ACHN (cell line): ENCODE measurements around the gene DBH.
"Not testable (repeated sequence)": the region's sequence is repeated elsewhere in the genome, so short reads cannot be mapped to it uniquely, and the experiment has no call there.

Source experiments
- DNase-seq: peaks from one replicate; pipeline ENCODE4 v3.0.0-alpha.2; 2015
- in situ Hi-C: cut with HindIII; loops from 2 replicates; pipeline ENCODE4 v1.10.0; 2017; ENCODE audit warnings: low sequenced_read_pairs, low pct_ligation_motif_present, low pct_unique_long_range_greater_than_20kb

DBH gene

DNA sequence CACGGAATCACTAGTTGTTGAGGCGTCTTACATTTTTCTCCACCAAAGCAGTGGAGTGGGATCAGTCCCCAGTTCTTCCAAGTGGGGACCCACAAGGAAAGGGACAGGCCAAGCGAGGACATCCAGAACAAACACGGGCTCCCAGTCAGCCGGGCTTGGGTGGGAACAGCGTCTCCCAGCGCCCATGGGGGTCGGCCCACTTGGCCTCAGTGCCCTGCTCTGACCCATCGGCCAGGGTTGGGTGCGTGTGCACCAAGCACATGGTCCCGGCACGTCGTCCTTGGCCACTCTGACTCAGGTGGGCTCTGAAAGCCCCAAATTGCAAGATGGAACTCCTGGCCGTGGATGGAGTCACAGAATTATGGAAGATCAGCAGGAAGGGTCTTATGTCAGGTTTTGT, 37.9 kb downstream of the DBH start:
- in situ Hi-C loops = no loop called here
- DNase-seq = no peak

DNA sequence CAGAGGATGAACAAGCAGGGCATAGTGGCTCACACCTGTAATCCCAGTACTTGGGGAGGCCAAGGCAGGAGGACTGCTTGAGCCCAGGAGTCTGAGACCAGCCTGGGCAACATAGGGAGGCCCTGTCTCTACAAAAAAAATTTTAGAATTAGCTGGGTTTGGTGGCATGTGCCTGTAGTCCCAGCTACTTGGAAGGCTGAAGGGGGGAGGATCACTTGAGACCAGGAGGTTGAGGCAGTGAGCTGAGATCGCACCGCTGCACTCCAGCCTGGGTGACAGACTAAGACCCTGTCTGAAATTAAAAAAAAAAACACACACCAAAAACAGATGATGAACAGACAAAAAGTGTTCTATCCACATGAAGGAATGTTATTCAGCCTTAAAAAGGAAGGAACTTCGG, 39.6 kb downstream of the DBH start:
- DNase-seq, in situ Hi-C loops: not testable (repeated sequence)

DNA sequence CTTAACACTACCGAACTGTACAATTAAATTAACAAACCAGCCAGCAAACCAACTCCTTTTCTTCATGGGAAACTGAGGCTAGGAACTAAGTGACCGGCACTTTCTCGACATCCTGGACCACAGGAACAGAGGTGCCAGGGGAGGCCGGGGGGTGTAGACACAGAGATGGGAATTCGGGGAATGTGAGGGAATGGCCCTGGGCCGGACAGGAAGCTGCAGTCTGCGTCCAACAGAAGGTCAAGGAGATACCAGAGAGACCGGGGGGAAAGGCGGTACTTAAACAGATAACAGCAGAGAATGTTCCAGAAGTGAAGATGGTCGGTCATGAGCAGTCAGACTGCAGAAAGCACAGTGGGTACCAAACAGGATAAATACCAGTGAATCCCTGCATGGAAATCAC, 40.3 kb downstream of the DBH start:
- in situ Hi-C loops = no loop called here

DNA sequence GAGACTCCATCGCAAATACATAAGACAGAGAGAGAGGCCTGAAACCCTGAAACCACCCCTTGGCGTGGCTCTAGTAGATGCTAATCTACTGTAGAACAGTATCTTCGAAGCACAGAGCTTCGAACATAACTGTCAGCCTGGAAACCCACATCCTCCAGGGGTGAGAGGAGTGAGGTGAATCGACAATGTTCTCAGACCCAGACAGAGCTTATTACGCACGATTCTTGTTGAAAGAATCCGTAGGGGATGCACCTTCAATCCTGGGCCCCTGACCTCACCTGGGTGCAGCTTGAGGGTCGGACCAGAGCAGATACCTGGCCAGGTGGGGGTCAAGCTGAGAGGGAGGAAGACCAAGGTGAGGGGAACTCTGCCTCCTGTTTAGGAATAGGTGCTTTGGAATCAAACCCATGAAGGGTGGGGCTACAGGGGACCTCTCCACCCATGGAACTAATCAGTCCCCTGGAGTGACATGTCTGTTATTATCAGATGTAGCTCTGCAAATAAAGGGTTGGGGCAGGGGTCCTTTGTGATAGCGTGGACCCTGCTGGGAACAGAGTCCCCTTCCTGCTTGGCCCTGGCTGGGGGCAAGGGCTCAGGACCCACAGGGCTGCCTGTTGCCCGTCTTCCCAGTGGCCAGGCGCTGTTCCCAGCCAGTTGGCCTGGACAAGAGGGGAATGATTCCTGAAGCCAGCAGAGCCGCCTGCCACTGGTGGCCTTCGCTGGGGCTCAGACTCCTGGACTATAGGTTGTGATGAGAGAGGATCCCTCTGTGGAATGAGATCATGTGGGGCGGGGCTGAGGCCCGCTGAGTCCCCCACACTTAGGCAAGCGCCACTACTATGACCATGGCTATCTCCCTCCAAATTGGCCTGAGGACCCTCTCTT, 41.2 kb downstream of the DBH start:
- in situ Hi-C loops = no loop called here
- DNase-seq = no peak

More for the DNA sequence above, 40.3 kb downstream of the DBH start:
- no peak for DNase-seq

DNA sequence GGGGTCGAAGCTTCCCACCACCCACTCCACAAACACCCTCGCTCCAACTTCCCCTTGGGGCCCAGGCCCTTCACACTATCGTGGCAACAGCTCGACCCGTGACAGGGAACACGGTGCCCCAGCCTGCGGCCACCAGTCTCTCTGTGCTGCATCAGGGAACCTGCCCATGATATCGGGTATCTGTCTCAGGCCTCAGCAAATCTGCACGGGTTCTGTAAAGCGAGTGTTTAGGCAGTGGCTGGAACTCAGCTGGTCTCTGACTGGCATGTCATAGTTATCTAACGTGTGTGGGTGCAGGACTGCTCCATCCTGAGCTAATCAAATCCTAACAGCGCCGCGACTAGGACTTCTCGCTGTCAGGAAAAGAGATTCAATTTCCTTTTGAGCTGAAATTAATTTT, 42.9 kb downstream of the DBH start:
- no peak for DNase-seq

DNA sequence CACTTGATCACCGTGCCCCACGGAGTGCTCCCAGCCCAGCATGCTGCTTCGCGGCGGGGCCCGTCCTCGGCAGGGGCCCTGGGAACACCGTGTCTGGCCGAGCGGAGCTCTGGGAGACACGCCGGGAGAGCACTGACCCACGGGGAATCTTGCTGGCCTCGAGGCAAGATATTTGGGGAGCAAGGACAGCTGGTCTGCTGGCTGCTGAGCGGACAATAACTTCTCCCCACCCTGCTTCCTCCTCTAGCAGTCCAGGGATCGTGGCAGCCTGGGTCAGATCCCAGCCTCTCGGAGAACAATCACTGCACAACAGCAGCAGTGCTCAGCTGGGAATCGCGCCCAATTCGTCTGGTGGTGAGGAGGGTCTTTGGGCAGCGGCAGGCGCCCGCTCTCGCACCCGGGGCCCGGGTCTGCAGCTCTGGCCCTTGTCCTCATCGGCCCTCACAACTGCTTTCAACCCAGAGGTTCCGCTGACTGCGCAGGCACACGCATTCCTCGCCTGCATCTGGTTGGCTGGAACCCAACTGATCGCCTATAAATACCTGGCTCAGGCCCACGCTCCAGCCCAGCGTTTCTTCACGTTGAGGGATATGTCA, 43.4 kb downstream of the DBH start:
- in situ Hi-C loops = no loop called here
- no peak for DNase-seq

More for the DNA sequence above, 42.9 kb downstream of the DBH start:
- in situ Hi-C loops = no loop called here

DNA sequence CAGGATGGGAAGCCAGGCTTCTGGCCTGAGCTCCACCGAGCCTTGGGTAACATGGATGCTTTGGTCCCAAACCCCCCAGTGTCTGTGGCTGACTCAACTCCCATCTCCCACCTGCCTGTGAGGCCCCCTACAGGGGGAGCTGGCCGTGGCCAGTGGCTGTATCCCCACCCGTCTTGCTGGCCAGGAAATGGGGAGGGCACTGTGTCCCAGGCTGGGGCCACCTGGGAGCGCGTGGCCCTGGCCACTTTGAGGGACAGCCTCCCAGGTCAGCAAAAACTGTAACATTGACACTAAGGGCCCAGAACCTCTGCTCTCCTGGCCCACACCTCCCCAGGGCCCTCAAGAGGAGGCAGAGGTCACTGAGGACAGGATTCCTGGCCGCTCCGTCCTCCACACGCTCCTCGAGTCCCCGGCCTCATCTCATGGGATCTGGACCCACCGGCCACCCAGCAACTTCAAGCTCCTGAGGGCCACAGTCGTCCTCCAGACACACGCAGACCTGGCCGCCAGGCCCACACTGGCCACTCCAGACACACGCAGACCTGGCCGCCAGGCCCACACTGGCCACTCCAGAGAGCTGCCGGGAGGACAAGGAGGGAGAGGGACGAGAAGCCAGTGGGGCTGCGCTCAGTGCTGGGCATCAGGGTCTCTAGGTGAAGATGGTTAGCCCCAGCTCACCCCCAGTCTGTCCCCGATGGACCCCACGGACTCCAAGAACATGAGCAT, 44.2 kb downstream of the DBH start:
- in situ Hi-C loops = no loop called here
- no peak for DNase-seq

DNA sequence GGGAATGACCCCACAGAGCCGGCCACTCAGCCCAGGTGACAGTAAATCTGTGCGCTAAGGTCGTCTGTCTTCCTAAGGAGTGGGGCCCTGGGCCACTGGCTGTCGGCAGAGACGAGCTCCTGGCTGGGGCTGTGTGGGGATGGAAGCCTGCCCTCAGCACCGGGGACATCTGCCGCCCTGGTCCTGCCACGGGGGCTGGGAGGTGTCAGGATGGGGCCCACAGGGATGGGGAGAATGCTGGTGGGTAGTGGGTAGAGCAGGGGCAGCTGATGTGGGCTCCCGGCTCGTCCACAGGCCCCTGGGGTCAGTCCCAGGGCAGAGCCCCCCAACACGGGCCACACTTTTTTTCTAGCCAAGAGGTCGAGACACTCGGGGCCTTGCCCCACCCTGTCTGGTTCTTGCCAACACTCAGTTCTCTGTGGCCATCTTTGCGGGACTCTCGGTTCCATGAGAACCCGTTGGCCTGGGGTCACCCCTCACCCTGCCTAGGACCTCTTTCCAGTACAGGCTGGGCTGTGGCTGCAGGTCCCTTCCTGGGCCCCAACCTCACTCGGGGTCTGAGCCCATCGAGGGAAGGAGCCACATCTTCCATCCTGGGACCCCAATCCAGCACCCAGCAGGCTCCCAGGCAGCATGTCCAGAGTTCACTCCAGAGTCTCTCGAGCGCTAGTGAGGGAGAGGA, 45.0 kb downstream of the DBH start:
- no peak for DNase-seq
- in situ Hi-C loops = no loop called here

DNA sequence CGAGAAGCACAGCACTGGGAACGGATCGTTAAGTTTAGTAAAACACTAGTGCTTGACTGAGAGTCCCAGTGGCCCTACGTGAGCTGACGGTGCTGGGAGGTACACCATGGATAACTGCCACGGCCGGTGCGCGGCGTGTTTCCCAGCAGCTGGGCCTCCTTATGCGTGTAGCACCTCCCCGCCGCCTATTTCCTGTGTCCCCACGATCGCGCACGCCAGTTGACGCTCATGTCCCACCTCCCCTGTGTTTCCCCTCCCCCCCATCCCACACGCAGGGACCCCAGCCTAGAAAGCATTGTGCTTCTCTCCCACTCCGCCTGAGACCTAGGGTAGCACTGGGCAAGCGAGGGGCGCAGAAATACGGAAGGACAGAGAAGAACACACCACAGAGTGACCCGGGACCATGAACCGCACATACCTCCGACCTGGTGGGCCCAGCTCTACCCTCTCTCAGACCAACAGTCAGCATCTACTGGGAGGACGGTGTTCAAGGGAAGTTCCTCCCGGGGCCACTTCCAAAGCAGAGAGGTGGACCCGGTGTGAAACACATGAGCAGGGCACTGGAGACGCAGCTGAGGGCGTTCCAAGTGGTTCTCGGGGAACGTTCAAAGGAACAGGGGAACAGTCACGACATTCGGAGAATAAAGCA, 45.6 kb downstream of the DBH start:
- in situ Hi-C loops = no loop called here
- DNase-seq = no peak

DNA sequence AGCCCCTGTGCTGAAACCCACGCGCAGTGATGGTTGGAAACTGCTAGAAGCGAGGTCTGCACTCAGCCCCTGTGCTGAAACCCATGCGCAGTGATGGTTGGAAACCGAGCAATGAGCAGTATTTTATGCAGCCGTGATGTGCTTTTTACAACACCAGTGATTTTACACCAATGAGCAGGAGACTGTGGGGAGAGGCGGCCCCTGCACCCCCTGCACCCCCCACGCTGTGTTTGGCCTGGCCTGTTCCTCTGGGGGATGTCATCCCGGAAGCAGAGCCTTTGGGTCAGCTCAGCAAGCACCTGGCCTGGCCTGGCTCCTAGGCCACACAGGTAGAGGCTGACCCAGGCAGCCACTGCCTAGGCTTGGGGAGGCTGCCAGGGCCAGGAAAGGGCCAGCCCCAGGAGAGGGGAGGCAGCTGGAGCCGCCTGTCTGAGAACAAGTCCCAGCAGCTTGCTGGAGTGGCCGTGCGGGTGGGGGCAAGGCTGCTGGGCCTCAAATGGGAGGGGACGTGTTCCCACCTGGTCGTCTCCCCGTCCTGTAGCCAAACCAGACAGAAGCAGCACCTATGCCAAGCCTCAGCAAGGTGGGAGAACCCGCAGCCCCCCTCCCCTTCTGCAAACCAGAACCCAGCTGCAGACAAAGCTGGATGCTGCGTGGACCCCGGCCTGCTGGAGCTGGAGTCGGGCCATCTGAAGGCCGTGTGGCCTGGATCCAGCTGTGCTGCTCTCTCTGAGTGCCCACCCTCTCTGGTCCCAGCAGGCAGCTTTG, 46.8 kb downstream of the DBH start:
- in situ Hi-C loops = no loop called here
- DNase-seq = no peak

DNA sequence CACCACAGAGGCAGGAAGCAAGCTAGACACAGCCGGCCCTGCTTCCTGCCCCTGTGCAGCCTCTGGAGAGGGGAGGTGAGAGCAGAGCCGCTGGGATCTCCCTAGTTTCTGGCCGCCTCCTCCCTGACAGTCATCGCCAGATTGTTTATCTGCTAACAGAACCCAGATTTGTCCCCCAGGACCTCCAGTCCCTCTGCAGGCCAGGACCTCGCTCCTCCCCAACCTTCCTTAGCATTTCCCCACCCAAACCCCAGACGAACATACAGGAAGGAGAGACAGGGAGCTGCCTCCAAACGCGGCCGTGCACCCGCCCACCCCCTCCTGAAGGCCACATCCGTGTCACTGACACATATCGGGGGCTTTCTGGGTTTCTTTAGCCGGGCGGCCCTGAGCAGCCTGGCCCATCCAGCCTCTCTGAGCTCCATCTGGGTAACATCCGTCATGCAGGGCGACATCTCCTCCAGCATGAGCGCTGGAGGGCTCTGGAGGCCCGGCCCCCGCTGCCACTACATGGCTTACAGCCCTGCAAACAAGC, 47.5 kb downstream of the DBH start:
- DNase-seq = no peak
- in situ Hi-C loops = no loop called here

DNA sequence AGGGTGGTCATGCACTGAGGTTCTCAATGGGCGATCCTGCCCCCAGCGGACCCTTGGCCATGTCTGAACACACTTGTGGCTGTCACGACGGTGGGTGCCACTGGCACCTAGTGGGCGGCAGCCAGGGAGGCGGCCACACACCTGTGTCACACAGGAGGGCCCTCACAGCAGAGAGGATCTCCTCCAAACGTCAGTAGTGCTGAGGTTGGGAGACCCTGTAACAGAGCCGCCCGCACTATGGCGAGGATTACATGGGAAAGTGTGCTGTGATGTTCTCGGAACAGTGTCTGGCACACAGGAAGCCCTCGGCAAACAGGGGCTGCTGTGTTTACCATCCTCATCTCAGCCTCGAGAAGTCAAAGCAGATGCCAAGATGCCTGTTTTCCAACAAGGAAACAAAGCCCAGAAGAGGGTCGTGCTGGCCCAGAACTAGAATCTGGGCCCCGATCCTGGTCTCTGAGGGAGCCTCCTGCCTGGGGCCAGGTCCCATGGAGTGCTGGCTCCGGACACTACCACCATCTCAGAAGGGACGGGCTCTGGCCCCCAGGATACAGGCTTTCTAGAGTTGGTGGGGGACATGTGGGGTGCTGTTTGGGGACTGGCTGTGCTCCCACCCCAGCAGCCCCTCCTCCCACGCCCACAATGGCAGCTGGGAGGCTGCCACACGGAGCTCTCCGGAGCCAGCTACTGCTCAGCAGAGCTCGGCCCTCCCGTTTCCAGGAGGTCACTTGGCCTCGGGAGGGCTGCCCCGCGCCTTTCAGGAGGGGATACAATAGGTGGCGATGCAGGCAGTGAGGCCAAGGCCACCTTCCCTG, 48.2 kb downstream of the DBH start:
- in situ Hi-C loops = no loop called here

DNA sequence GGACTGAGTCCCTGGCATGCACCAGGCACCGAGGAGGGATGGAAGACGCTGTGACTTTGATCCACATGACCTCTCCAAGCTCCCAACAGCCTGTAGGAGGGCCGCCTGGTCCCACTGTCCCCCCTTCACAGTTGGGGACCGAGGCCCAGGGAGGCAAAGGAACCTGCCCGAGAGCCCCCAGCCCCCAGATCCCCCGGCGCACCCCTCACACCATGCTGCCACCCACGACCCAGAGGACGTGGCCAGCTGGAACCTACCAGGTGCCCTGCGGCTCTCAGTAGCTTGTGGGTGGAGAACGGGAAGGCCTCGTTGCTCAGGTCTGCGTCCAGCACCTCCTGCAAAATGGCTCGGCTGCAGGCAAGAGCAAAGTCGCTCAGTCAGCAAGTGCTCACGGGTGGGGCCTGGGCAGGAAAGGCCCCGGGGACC, 48.8 kb downstream of the DBH start:
- in situ Hi-C loops = no loop called here
- DNase-seq = no peak

More for the DNA sequence above, 48.2 kb downstream of the DBH start:
- DNase-seq = no peak

DNA sequence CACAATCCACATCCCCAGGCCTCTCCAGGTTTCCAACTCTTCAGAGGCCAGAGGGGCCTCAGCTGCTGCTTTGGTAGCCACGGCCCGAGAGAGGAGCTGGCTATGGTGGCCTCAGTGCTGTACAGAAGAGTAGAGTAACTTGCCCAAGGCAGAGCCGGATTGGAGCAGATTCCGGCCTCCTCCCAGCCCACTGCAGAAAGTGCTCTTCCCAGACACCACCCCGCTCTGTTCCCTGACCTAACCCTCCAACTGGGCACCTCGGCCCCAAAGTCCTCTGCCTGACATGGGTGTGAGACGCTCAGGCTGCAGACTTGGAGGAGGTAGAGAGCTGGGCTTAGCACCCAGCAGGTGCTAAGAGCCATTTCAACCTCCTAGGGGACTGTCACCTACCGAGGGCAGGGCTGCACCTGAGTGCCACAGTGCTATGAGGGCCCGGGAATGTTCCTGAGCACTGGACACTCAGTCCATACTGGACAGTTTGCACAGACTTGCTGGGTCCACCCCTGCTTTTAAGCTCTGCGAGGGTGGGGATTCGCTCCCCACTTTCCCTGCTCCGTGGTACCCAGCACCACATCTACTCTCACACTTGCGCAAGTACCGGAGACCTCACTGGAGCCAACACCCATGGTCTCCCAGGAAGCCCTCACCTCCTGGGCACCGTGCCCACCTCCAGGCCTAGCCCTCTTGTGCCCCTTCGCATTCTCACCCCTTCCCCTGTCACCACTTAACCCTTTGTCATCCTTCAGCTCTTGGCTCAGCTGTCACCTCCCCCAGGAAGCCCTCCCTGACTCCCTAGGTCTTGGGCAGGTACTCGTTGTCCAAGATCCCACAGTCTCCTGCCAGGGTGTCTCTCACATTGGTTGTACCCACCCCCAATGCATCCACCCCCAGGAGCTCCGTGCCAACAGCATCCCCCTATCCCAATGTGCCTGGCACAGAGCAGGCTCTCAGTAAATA, 49.8 kb downstream of the DBH start:
- in situ Hi-C loops = no loop called here
- no peak for DNase-seq

DNA sequence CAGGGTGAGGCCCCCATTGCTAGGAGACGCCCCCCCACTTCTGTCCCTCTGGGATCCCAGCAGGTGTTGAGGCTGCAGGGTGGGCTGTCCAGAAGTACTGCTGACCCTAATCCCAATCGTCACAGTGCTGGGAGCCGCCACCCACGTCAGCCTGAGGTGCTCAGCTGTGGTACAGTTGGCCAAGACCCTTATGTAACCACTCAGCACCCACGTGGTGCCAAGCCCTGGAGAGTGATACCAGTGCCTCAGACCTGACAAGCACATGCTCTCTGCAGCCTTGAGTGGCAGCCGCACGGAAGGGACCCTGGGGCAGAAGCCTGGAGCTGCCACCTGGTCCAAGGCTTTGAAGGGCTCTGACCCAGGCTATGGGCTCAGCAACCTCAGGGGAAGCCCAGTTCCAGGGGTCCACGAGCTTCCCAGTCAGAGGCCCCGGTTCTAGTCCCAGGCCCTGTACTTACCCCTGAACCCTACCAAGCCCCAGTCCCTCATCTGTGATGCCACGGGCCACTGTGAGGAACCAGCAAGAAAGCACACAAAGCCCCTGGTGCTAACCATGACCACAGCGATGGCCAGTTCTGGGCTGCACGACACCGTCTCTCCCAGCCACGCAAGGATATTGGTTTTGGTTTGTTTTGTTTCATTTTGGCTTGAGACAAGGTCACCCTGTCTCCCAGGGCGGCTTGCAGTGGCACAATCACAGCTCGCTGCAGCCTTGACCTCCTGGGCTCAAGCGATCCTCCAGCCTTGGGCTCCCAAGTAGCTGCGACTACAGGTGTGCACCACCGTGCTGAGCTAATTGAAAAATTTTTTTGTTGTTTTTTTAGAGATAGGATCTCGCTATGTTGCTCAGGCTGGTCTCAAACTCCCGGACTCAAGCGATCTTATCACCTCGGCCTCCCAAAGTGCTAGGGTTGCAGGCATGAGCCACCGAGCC, 50.7 kb downstream of the DBH start:
- DNase-seq = no peak
- in situ Hi-C loops = no loop called here
